ENCODE data around the gene C19orf33.

Gene C19orf33

DNA sequence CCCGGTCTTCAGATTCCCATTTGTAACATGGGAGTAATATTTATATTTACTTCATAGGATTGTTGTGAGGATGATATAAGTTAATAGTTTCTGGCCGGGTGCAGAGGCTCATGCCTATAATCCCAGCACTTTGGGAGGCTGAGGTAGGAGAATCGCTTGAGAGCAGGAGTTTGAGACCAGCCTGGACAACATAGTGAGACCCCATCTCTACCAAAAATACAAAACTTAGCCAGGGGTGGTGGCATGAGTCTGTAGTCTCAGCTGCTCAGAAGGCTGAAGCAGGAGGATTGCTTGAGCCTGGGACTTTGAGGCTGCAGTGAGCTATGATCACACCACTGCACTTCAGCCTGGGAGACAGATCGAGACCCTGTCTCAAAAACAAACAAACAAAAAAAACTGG lies 42.8 kb downstream of the C19orf33 start:
- FAIRE-seq: no peak

DNA sequence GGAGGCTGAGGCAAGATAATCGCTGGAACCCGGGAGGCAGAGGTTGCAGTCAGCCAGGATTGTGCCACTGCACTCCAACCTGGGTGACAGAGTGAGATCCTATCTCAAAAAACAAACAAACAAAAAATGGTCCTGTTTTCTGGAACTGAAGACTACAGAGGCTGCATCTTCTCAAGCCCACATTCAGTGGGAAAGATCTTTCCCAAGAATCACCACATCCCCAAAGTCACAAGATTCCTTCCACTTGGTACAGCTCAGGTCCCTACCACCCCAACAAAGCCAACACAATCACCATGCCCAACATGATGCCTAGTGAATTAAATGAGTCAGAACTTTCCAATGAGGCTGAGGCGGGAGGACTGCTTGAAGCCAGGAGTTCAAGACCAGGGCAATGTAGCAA lies 46.8 kb downstream of the C19orf33 start:
- FAIRE-seq: no peak

DNA sequence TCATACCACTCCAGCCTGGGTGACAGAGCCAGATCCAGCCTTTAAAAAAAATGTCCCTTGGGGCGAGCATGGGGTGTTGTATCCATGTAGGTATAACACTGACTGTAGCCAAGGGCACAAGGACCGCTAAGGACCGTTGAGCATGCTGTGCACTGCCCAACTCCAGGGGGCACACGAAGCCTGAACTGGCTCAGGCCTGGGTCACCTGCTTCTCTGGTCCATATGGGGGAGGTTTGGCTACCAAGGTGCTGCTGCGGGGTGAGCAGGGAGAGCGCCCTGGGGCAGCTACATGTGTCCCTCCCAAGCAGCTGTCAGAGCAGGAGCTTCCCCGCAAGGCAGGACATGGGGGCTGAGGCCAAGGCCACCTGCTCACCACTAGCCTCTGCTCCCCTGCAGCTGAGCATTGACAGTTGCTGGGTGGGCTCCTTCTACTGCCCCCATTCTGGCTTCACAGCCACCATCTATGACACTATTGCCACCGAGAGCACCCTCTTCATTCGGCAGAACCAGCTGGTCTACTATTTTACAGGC lies 47.9 kb downstream of the C19orf33 start:
- FAIRE-seq: no peak

DNA sequence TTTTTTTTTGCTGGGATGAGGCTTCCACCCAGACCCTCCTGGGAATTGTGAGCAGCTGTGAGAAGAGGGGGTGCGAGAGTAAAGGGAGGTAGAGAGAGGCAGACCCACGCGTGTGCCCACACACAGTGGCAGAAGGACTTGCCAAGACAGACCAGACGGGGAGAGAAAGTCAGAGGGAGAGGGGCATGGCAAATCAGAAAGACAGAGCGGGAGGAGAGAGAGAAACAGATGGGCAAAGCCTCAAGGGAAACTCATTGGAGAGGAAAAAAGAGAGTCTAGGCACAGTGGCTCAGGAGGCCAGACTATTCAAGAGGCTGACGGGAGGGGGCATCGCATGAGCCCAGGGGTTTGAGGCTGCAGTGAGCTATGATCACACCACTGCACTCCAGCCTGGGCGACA lies 48.6 kb downstream of the C19orf33 start:
- FAIRE-seq: no peak

Data from colon (tissue), 2 donors.